Endodermal cell (in vitro differentiated cells): ENCODE measurements around the gene HOXC11. TPM values are rescaled to one million over a fixed set of nuclear protein-coding genes. Genes with fewer than 3 reads are reported as not detected.

Source experiments
- DNase-seq: peaks from one replicate; pipeline ENCODE4 v3.0.0-alpha.2; 2017
- H3K27ac ChIP-seq: 2 replicates; pipeline ENCODE4 v1.5.1; 2013; ENCODE audit warnings: mild to moderate bottlenecking, low read depth, low read length, moderate library complexity
- H3K27me3 ChIP-seq: 2 replicates; pipeline ENCODE4 v1.6.1; 2013; ENCODE audit warnings: mild to moderate bottlenecking, low read length, moderate library complexity; ENCODE audit not compliant: insufficient read depth, control insufficient read depth, poor library complexity, severe bottlenecking
- H3K36me3 ChIP-seq: 2 replicates; pipeline ENCODE4 v1.7.0; 2013; ENCODE audit warnings: mild to moderate bottlenecking, low read length, moderate library complexity; ENCODE audit not compliant: control insufficient read depth, insufficient read depth
- H3K4me1 ChIP-seq: one replicate; pipeline ENCODE4 v1.7.0; 2013; ENCODE audit warnings: low read length; ENCODE audit not compliant: control insufficient read depth, insufficient read depth
- H3K4me3 ChIP-seq: 2 replicates; pipeline ENCODE4 v1.5.1; 2013; ENCODE audit warnings: mild to moderate bottlenecking, low read length, moderate library complexity
- H3K9ac ChIP-seq: 2 replicates; pipeline ENCODE4 v1.6.1; 2013; ENCODE audit warnings: mild to moderate bottlenecking, low read length, moderate library complexity; ENCODE audit not compliant: poor library complexity, severe bottlenecking; ENCODE audit errors: extremely low read depth
- H3K9me3 ChIP-seq: 2 replicates; pipeline ENCODE4 v1.6.1; 2013; ENCODE audit warnings: mild to moderate bottlenecking, low read length, moderate library complexity; ENCODE audit not compliant: control insufficient read depth
- H3K27ac Mint-ChIP-seq: 2 replicates; pipeline ENCODE4 v1.8.0; 2020; ENCODE audit warnings: mixed read lengths
- H3K27me3 Mint-ChIP-seq: 2 replicates; pipeline ENCODE4 v1.8.0; 2021; ENCODE audit warnings: mild to moderate bottlenecking, mixed read lengths; ENCODE audit not compliant: insufficient read depth
- H3K36me3 Mint-ChIP-seq: 2 replicates; pipeline ENCODE4 v1.8.0; 2020; ENCODE audit warnings: low read depth, mixed read lengths
- H3K4me1 Mint-ChIP-seq: 2 replicates; pipeline ENCODE4 v1.8.0; 2020; ENCODE audit warnings: mixed read lengths
- H3K4me3 Mint-ChIP-seq: 2 replicates; pipeline ENCODE4 v1.8.0; 2020; ENCODE audit warnings: mild to moderate bottlenecking, moderate library complexity, mixed read lengths
- H3K9me3 Mint-ChIP-seq: 2 replicates; pipeline ENCODE4 v1.8.0; 2020; ENCODE audit warnings: mild to moderate bottlenecking, mixed read lengths
- CTCF ChIP-seq: fragments of 200-600 bp; sonication (generic); conservative IDR thresholded peaks from 2 replicates; pipeline ENCODE4 v1.5.0; 2021; ENCODE audit warnings: antibody characterized with exemption, mild to moderate bottlenecking
- WGBS, 2 experiments: methylation state at CpG; one replicate each; pipeline versions ENCODE4 v1.1.5 to v1.1.7; 2013; ENCODE audit warnings: missing lambda C conversion rate in 2 of 2, mixed read lengths in 1 of 2; ENCODE audit not compliant: insufficient coverage in 1 of 2, insufficient read length in 1 of 2; 5-methylcytosine and 5-hydroxymethylcytosine counted together
- total RNA-seq, 2 donors: library from RNA; stranded (reverse); fragmentation: NEBNext Ultra II Directional in 1 of 2; extraction: Animal tissue kit (Norgen Biotek cat#: 25700) in 1 of 2; gene quantifications; 2 replicates in 1 of 2; 3 replicates in 1 of 2; pipeline ENCODE4 v1.2.1, GENCODE V29; 2021

HOXC11 gene
- total RNA-seq, 2 donors from 2014 or later, result not detected

- no peak for DNase-seq
- 34 to 40% methylated on average over 4 to 11 of the region's 11 CpGs for WGBS, 2 experiments
- no peaks in the 10 kb centered on the region for H3K36me3 ChIP-seq
- no peak for TF ChIP-seq CTCF
- no peak overlapping the region for H3K9ac ChIP-seq
- no peak overlapping the region for H3K27ac ChIP-seq
- peaks cover 23% of the 10 kb centered on the region for H3K9me3 ChIP-seq
- no peak overlapping the region for H3K4me3 Mint-ChIP-seq
- no peaks in the 10 kb centered on the region for H3K4me1 Mint-ChIP-seq
- H3K36me3 Mint-ChIP-seq, result no peaks in the 10 kb centered on the region
- H3K4me3 ChIP-seq, result no peak overlapping the region
- no peaks in the 10 kb centered on the region for H3K4me1 ChIP-seq
- no peaks in the 10 kb centered on the region for H3K9me3 Mint-ChIP-seq
- H3K27me3 ChIP-seq, result peaks cover 100% of the 10 kb centered on the region
- no peak overlapping the region for H3K27ac Mint-ChIP-seq
- H3K27me3 Mint-ChIP-seq, result peaks cover 99% of the 10 kb centered on the region
Measured at GRCh38 chr12:53956914-53957536, 15.9 kb upstream of the HOXC11 start.

GRCh38 chr12:53958128-53958527 is 14.8 kb upstream of the HOXC11 start:
- Histone ChIP-seq H3K4me1 (no peaks in the 10 kb centered on the region), H3K9ac (no peak overlapping the region), H3K4me3 (no peak overlapping the region), H3K27ac (no peak overlapping the region), H3K36me3 (no peaks in the 10 kb centered on the region), H3K27me3 (peaks cover 100% of the 10 kb centered on the region), H3K9me3 (peaks cover 16% of the 10 kb centered on the region)
- H3K9me3 Mint-ChIP-seq, result no peaks in the 10 kb centered on the region
- no peak overlapping the region for H3K27ac Mint-ChIP-seq
- TF ChIP-seq CTCF, result no peak
- no peak for DNase-seq
- H3K36me3 Mint-ChIP-seq, result no peaks in the 10 kb centered on the region
- H3K4me1 Mint-ChIP-seq, result no peaks in the 10 kb centered on the region
- H3K4me3 Mint-ChIP-seq, result no peak overlapping the region
- H3K27me3 Mint-ChIP-seq, result peaks cover 99% of the 10 kb centered on the region
- 7 to 34% methylated on average over 2 to 3 of the region's 3 CpGs for WGBS, 2 experiments

- peaks cover 10% of the 10 kb centered on the region for H3K9me3 ChIP-seq
- no peak overlapping the region for H3K4me3 Mint-ChIP-seq
- no peaks in the 10 kb centered on the region for H3K4me1 Mint-ChIP-seq
- no peaks in the 10 kb centered on the region for H3K9me3 Mint-ChIP-seq
- H3K4me1 ChIP-seq, result no peaks in the 10 kb centered on the region
- H3K36me3 ChIP-seq, result no peaks in the 10 kb centered on the region
- no peak overlapping the region for H3K4me3 ChIP-seq
- no peak overlapping the region for H3K27ac ChIP-seq
- H3K27me3 ChIP-seq, result peaks cover 100% of the 10 kb centered on the region
- no peak overlapping the region for H3K9ac ChIP-seq
- no peaks in the 10 kb centered on the region for H3K36me3 Mint-ChIP-seq
- no peak for DNase-seq
- no peak for TF ChIP-seq CTCF
- H3K27ac Mint-ChIP-seq, result no peak overlapping the region
- peaks cover 99% of the 10 kb centered on the region for H3K27me3 Mint-ChIP-seq
- WGBS, 2 experiments, result 31 to 32% methylated on average over 2 to 4 of the region's 4 CpGs
Measured at GRCh38 chr12:53959314-53959713, 13.6 kb upstream of the HOXC11 start.
